H9 (cell line): ENCODE measurements around the gene LEFTY1. TPM values are rescaled to one million over a fixed set of nuclear protein-coding genes. Genes with fewer than 3 reads are reported as not detected.

Experiments used
- DNase-seq: peaks from one replicate; pipeline ENCODE4 v3.0.0-alpha.2; 2017
- H2AFZ ChIP-seq: one replicate; pipeline ENCODE4 v1.6.1; 2013; ENCODE audit warnings: mild to moderate bottlenecking, low read length, control low read depth, moderate library complexity
- H2AK5ac ChIP-seq: 2 replicates; pipeline ENCODE4 v1.6.1; 2013; ENCODE audit warnings: low read length, control low read depth, mixed read lengths; ENCODE audit not compliant: insufficient read length
- H2BK120ac ChIP-seq: one replicate; pipeline ENCODE4 v1.6.1; 2013; ENCODE audit warnings: low read depth, mild to moderate bottlenecking, low read length, control low read depth, inconsistent platforms; ENCODE audit not compliant: poor library complexity, severe bottlenecking
- H2BK12ac ChIP-seq: 2 replicates; pipeline ENCODE4 v1.6.1; 2013; ENCODE audit warnings: low read length, control low read depth, mixed read lengths, low read depth; ENCODE audit not compliant: insufficient read length
- H2BK15ac ChIP-seq: 2 replicates; pipeline ENCODE4 v1.6.1; 2013; ENCODE audit warnings: low read depth, low read length, control low read depth
- H2BK20ac ChIP-seq: one replicate; pipeline ENCODE4 v1.6.1; 2013; ENCODE audit warnings: low read depth, mild to moderate bottlenecking, low read length, control low read depth, inconsistent platforms; ENCODE audit not compliant: poor library complexity, severe bottlenecking
- H2BK5ac ChIP-seq: 2 replicates; pipeline ENCODE4 v1.6.1; 2013; ENCODE audit warnings: low read length, control low read depth, mixed read lengths; ENCODE audit not compliant: insufficient read length
- H3K14ac ChIP-seq: 2 replicates; pipeline ENCODE4 v1.6.1; 2013; ENCODE audit warnings: low read length, control low read depth; ENCODE audit not compliant: insufficient read depth
- H3K18ac ChIP-seq: 2 replicates; pipeline ENCODE4 v1.6.1; 2013; ENCODE audit warnings: low read depth, mild to moderate bottlenecking, mixed read lengths, low read length, control low read depth; ENCODE audit not compliant: insufficient read length
- H3K23ac ChIP-seq: 2 replicates; pipeline ENCODE4 v1.6.1; 2013; ENCODE audit warnings: low read length, control low read depth, mixed read lengths, low read depth; ENCODE audit not compliant: insufficient read length
- H3K23me2 ChIP-seq: 2 replicates; pipeline ENCODE4 v1.6.1; 2013; ENCODE audit warnings: low read depth, mild to moderate bottlenecking, mixed read lengths, low read length, control low read depth; ENCODE audit not compliant: insufficient read length, poor library complexity, severe bottlenecking
- H3K27ac ChIP-seq: 2 replicates; pipeline ENCODE4 v1.5.1; 2013; ENCODE audit warnings: low read length, control low read depth, mixed read lengths, low read depth; ENCODE audit not compliant: insufficient read length
- H3K27me3 ChIP-seq: 2 replicates; pipeline ENCODE4 v1.6.1; 2013; ENCODE audit warnings: low read length, control low read depth, inconsistent platforms; ENCODE audit not compliant: insufficient read depth
- H3K4ac ChIP-seq: 2 replicates; pipeline ENCODE4 v1.6.1; 2013; ENCODE audit warnings: low read depth, mild to moderate bottlenecking, control low read depth, inconsistent platforms, low read length, moderate library complexity
- H3K4me1 ChIP-seq: 2 replicates; pipeline ENCODE4 v1.6.1; 2013; ENCODE audit warnings: low read length, control low read depth, inconsistent platforms; ENCODE audit not compliant: insufficient read depth
- H3K4me2 ChIP-seq: 2 replicates; pipeline ENCODE4 v1.6.1; 2013; ENCODE audit warnings: low read length, control low read depth, mixed read lengths; ENCODE audit not compliant: insufficient read length, insufficient read depth
- H3K56ac ChIP-seq: 2 replicates; pipeline ENCODE4 v1.6.1; 2013; ENCODE audit warnings: low read depth, mild to moderate bottlenecking, mixed read lengths, low read length, control low read depth; ENCODE audit not compliant: insufficient read length
- H3K79me1 ChIP-seq: 2 replicates; pipeline ENCODE4 v1.6.1; 2013; ENCODE audit warnings: low read depth, mild to moderate bottlenecking, moderate library complexity, low read length, control low read depth, inconsistent platforms; ENCODE audit not compliant: insufficient read depth, poor library complexity, severe bottlenecking
- H3K79me2 ChIP-seq: 2 replicates; pipeline ENCODE4 v1.6.1; 2013; ENCODE audit warnings: low read length, control low read depth, inconsistent platforms; ENCODE audit not compliant: insufficient read depth
- H3K9ac ChIP-seq: 2 replicates; pipeline ENCODE4 v1.6.1; 2013; ENCODE audit warnings: low read length, control low read depth, mixed read lengths; ENCODE audit not compliant: insufficient read length; ENCODE audit errors: extremely low read depth
- H3K9me3 ChIP-seq: one replicate; pipeline ENCODE4 v1.6.1; 2013; ENCODE audit warnings: low read depth, low read length, inconsistent platforms; ENCODE audit not compliant: control insufficient read depth
- H3T11ph ChIP-seq: one replicate; pipeline ENCODE4 v1.6.1; 2013; ENCODE audit warnings: mild to moderate bottlenecking, low read length, control low read depth, inconsistent platforms
- H4K20me1 ChIP-seq: one replicate; pipeline ENCODE4 v1.6.1; 2013; ENCODE audit not compliant: control insufficient read depth, insufficient read length, insufficient read depth
- H4K5ac ChIP-seq: 2 replicates; pipeline ENCODE4 v1.6.1; 2013; ENCODE audit warnings: low read depth, mild to moderate bottlenecking, mixed read lengths, low read length, control low read depth; ENCODE audit not compliant: insufficient read length
- H4K8ac ChIP-seq: replicated peaks from 2 replicates; pipeline ENCODE4 v1.6.1; 2013; ENCODE audit warnings: low read length, control low read depth, mixed read lengths, low read depth; ENCODE audit not compliant: insufficient read length
- H4K91ac ChIP-seq: 2 replicates; pipeline ENCODE4 v1.6.1; 2013; ENCODE audit warnings: low read depth, mild to moderate bottlenecking, moderate library complexity, mixed read lengths, low read length, control low read depth; ENCODE audit not compliant: insufficient read length
- H3K27ac Mint-ChIP-seq, 3 experiments: 2 replicates in 2 of 3; 3 replicates in 1 of 3; pipeline ENCODE4 v1.8.0; 2020 to 2021; ENCODE audit warnings: mixed read lengths in 3 of 3, mild to moderate bottlenecking in 1 of 3, moderate library complexity in 1 of 3
- H3K27me3 Mint-ChIP-seq: 2 replicates; pipeline ENCODE4 v1.8.0; 2021; ENCODE audit warnings: low read depth, mild to moderate bottlenecking, moderate library complexity, mixed read lengths
- H3K36me3 Mint-ChIP-seq, 3 experiments: 2 replicates in 2 of 3; 3 replicates in 1 of 3; pipeline ENCODE4 v1.8.0; 2020 to 2021; ENCODE audit warnings: low read depth in 3 of 3, mixed read lengths in 3 of 3; ENCODE audit not compliant: insufficient read depth in 1 of 3
- H3K4me1 Mint-ChIP-seq, 2 experiments: 2 replicates each; pipeline ENCODE4 v1.8.0; 2020; ENCODE audit warnings: mixed read lengths in 2 of 2
- H3K4me3 Mint-ChIP-seq, 2 experiments: 2 replicates in 1 of 2; 3 replicates in 1 of 2; pipeline ENCODE4 v1.8.0; 2020 to 2021; ENCODE audit warnings: mild to moderate bottlenecking in 2 of 2, mixed read lengths in 2 of 2, moderate library complexity in 1 of 2
- H3K9me3 Mint-ChIP-seq, 2 experiments: 2 replicates in 1 of 2; 3 replicates in 1 of 2; pipeline ENCODE4 v1.8.0; 2020; ENCODE audit warnings: mild to moderate bottlenecking in 2 of 2, mixed read lengths in 2 of 2, moderate library complexity in 1 of 2
- CTCF ChIP-seq: fragments of 200-600 bp; sonication (generic); conservative IDR thresholded peaks from 3 replicates; pipeline ENCODE4 v1.8.0; 2021; ENCODE audit warnings: antibody characterized with exemption, mild to moderate bottlenecking
- WGBS: extraction: QIAGEN DNeasy Blood & Tissue Kit; methylation state at CpG from one replicate; pipeline ENCODE4 v1.1.7; 2013; ENCODE audit warnings: missing lambda C conversion rate, low lambda C conversion rate, mixed read lengths; ENCODE audit not compliant: insufficient read length; ENCODE audit errors: extremely low coverage; 5-methylcytosine and 5-hydroxymethylcytosine counted together
- total RNA-seq: library from RNA; stranded (reverse); gene quantifications from 2 replicates; pipeline ENCODE4 v1.2.1, GENCODE V29; 2021

LEFTY1 gene
- total RNA-seq, 1 experiment from 2014 or later = 107 TPM

GRCh38 chr1:225887030-225887314 is 2.0 kb downstream of the LEFTY1 start:
- Histone ChIP-seq H2BK120ac (no peak overlapping the region), H3K23me2 (peaks cover 9% of the 10 kb centered on the region), H2BK5ac (no peak overlapping the region), H4K8ac (no peak overlapping the region), H4K20me1 (no peaks in the 10 kb centered on the region), H3K23ac (no peak overlapping the region), H2AK5ac (no peak overlapping the region), H2BK20ac (no peak overlapping the region), H2BK15ac (no peak overlapping the region), H3K79me1 (no peaks in the 10 kb centered on the region), H3T11ph (no peak overlapping the region), H3K9me3 (no peaks in the 10 kb centered on the region), H3K27ac (no peak overlapping the region), H3K9ac (no peak overlapping the region), H4K91ac (no peak overlapping the region), H3K79me2 (peaks cover 2% of the 10 kb centered on the region; the same call in 1 of the 2 replicates), H3K56ac (no peak overlapping the region), H2BK12ac (no peak overlapping the region), H3K4me2 (no peak overlapping the region), H3K14ac (no peak overlapping the region), H3K18ac (no peak overlapping the region), H3K27me3 (no peaks in the 10 kb centered on the region), H3K4me1 (peaks cover 5% of the 10 kb centered on the region; the same call in 1 of the 2 replicates), H3K4ac (no peak overlapping the region), H4K5ac (no peak overlapping the region), H2AFZ (no peak overlapping the region)
- no peaks in the 10 kb centered on the region for H3K9me3 Mint-ChIP-seq
- no CpG with 5 or more reads among the region's 7 CpGs for WGBS
- TF ChIP-seq CTCF = no peak
- no peak for DNase-seq
- H3K27me3 Mint-ChIP-seq = peaks cover 4% of the 10 kb centered on the region
- H3K4me3 Mint-ChIP-seq = peak overlapping the region; percentile 44 to 60; a peak in 4 of 5 replicates
- peaks cover 46 to 47% of the 10 kb centered on the region in 2 experiments for H3K4me1 Mint-ChIP-seq
- H3K36me3 Mint-ChIP-seq = peaks cover 0 to 13% (median 0%) of the 10 kb centered on the region in 3 experiments; a peak in 5 of 7 replicates
- H3K27ac Mint-ChIP-seq = peak overlapping the region in 1 of 3 experiments; percentile 60; a peak in 1 of 7 replicates
